M059J (cell line): ENCODE measurements around the gene IFITM10. TPM values are rescaled to one million over a fixed set of nuclear protein-coding genes. Genes with fewer than 3 reads are reported as not detected.

ENCODE experiments used
- DNase-seq: peaks from one replicate; pipeline ENCODE4 v3.0.0-alpha.2; 2012; ENCODE audit warnings: low read depth
- total RNA-seq: library from RNA; depleted of rRNA; stranded (reverse); fragments of >200 nt; shearing (Covaris generic); gene quantifications from 2 replicates; pipeline ENCODE4 v1.2.3, GENCODE V29; 2014

IFITM10 gene
- total RNA-seq, 1 experiment from 2014 or later, result 11.4 TPM

DNA sequence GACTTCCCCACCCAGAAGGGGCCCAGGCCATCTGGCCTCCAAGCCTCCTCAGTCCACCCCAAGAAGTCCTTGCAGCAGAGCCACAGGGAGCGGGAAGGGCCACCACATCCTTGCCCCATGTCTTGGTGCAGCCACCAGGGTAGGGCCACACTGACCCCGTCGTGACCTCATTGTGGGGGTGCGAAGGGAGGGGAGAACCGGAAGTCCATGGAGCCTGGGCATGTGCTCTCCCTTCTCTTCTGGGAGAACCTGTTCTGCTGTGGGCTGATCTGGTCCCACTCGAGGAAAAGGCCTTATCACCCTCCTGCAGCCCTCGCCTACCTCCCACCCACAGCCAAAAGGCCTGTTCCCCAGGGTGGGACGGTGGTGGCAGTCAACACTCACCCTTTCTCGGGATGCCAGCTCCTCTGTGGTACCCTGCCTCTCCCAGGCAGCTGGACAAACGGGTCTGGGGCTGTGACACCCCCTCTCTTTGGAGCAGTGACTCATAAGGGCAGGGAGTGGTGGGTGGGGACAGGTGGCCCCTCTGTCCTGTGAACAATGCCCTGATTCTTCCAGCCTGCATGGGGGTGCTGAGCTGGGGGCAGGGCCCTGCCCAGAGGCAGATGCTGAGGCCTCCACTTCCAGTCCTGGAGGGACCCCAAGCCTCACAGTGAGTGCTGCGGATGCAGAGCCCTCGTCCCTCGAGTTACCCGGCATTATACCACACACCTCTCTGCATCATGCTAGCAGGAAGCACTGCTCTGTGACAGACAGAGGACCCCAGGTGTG is 27.9 kb upstream of the IFITM10 start:
- no peak for DNase-seq

DNA sequence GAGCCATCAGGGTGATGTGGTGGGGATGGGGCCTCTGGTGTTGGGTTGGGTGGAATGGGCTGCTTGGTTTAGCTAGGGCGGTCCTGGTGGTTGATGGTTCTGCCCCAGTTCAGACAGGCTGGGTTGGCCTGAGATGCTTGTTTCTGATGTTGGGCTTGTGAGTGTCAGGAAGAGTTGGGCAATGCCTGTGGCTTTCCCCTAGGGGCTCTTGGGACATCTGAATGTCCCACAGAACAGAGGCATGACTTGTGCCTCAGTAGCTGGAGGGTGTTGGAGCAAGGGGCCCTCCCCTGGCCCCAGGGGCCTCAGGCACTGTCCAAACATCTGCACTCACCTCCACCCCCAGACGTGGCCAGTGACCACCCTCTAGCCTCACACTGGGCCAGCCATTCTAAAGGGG is 27.3 kb upstream of the IFITM10 start:
- DNase-seq, result no peak

- no peak for DNase-seq
Observed at GRCh38 chr11:1776944-1777715, 26.7 kb upstream of the IFITM10 start.

GRCh38 chr11:1776331-1776851 is 26.0 kb upstream of the IFITM10 start:
- no peak for DNase-seq

DNA sequence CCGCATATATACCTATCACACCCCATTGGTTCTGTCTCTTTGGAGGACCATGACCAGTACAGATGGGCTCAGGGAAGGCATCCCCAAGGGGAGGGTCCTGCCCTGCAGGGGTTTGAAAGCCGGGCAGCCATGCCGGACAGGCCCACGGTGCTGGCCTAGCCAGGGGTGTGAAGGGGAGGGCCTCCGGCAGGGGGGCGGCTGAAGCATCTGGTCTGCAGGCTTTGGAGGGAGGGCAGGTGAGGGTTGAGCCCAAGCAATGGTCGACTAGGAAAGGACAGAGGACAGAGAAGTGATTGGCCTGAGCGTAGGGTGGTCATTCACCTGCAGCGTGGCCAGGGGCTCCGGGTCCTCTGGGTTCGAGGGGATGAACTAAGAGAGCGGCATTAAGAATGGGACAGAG is 24.5 kb upstream of the IFITM10 start:
- no peak for DNase-seq

DNA sequence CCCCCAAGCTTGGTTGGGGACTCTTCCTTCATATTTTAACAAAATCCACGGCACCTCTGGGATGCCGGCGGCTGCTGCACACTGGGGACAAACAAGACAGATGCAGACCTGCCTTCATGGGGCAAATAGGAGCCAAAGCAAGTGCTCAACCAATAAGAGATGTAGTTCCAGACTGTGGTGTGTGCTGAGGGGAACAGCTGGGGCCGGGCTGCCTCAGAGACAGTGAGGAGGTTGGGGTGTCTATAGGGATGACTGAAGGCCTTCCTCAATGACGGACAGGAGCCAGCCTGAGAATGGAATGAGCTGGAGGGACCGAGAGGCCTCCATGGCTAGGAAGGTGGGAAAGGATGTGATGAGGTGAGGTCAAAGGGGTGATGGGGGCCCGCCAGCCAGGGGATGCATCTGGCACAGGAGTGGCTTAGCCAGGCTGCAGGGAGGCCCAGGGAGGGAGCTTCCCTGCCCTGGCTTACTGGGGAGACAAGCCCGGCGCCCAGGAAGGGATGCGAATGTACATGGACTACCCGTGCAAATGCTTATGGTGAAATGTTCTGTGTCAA is 23.7 kb upstream of the IFITM10 start:
- no peak for DNase-seq

DNA sequence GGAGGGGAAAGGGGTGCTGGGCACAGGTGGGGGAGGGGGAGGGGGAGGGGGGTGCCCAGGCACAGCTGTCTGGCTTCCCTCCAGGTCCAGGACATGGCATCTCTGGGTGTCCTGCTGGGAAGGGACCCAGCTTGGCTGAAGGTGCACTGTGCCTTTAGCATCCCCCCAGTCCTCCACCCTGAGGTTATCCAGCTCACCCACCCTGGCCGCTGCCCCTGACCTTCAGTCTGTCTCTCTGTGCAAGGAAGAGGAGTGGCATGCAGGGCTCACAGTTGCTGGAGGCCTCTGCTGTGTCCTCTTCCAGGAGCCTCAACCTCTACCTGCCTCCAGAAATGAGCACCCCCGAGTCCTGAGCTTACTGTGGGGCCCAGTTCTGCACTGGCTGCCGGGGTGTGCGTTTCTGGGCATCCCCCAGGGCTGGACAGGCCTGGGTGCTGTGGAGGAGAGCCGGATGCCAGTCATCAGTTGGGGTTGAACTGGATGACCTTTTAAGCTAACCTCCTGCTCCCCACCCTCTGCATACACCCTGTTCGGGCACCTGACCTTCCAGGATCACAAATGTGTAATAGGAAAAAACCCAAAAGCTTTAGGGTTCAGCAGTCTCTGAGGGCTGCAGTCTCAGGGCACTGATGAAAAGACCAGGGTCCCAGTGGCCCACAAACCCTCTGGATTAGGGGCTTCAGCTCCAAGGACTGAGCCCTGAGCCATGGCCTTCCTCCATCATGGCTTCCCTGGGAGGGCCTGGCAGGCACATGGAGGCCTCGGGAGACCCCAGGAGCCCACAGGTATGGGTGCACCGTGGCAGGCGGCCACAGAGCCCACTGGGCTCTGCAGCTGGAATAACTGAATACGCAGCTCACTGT is 23.0 kb upstream of the IFITM10 start:
- no peak for DNase-seq

GRCh38 chr11:1772270-1773130 is 22.1 kb upstream of the IFITM10 start:
- peak; percentile 97 for DNase-seq

GRCh38 chr11:1771700-1772099 is 21.3 kb upstream of the IFITM10 start:
- DNase-seq, result peak; percentile 53

DNA sequence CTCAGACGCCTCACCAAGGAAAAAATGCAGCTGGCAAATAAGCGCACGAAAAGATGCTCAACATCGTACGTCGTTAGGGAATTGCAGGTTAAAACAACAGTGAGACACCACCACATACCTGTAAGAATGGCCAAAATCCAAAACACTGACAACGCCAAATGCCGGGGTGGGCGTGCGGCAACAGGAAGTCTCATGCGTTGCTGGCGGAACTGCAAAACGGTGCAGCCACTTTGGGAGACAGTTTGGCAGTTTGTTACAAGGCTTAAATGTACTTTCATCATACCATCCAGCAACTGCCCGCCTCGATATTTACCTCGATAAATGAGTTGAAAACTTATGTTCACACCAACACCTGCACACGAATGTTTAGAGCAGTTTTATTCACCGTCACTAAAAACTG is 20.9 kb upstream of the IFITM10 start:
- no peak for DNase-seq

DNA sequence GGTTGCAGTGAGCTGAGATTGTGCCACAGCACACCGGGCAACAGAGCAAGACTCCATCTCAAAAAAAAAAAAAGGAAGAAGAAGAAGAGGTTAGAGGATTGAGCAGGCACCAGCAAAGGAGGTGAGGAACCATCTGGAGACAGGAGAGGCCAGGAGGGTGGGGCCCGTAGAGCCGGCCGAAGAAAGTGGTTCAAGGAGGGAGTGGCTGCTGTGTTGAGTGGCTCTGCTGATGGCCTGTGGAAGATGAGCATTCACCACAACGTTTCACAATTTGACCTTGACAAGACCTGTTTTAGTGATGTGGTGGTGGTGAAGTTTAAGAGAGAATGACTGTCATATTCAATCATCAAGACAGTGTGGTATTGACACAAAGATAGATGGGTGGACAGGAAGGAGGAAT is 20.1 kb upstream of the IFITM10 start:
- no peak for DNase-seq

DNA sequence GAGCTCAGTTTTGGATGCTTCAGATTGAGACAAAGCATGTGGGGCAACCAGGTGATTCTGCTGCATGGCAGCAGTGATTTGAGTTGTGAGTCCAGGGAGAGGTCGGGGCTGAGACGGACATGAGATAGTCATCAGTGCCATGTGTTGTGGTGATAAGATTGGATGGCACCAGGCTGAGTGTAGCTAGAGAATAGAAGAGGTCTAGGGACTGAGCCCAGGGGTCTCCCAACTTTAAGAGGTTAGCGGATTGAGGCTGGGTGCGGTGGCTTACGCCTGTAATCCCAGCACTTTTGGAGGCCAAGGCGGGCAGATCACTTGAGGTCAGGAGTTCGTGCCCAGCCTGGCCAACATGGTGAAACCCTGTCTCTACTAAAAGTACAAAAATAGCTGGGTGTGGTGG is 19.7 kb upstream of the IFITM10 start:
- no peak for DNase-seq

- DNase-seq, result peak; percentile 43
Observed at GRCh38 chr11:1769304-1769936, 19.0 kb upstream of the IFITM10 start.

- no peak for DNase-seq
Observed at GRCh38 chr11:1768141-1768469, 17.7 kb upstream of the IFITM10 start.

DNA sequence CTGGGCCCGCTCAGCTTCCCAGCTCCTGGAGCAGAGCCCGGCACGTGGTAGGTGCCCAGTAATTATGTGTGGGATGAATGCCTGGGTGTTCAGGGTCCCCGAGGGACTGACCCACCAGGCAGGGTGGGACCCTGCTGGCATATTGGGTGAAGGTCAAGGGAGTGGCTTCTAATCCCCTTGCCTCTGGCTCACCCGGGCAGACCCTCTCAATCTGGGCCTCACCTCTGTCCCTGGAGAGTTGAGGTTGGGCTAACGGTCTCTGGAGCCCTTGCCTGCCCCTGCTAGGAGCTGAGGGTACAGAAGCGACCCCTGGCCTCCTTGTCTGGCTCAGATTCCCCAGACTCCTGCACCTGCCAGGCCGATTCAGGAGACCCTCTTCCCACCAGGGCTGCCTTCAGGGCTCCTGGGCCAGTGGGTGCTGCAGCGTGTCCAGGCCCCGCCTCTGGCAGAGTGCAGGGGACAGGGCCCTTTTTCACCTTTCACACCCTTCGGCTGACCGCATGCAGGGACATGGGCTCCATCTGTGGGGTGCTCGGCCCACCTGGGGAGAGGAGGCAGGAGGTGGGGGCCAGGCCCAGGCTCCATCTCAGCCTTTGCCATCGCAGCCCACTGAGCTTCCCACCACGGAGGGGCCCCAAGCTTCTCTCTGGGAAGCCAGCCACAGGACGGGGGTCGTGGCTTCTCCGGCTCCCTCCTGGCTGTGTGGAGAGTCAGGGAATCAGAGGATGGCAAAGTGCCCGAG is 17.2 kb upstream of the IFITM10 start:
- no peak for DNase-seq

DNA sequence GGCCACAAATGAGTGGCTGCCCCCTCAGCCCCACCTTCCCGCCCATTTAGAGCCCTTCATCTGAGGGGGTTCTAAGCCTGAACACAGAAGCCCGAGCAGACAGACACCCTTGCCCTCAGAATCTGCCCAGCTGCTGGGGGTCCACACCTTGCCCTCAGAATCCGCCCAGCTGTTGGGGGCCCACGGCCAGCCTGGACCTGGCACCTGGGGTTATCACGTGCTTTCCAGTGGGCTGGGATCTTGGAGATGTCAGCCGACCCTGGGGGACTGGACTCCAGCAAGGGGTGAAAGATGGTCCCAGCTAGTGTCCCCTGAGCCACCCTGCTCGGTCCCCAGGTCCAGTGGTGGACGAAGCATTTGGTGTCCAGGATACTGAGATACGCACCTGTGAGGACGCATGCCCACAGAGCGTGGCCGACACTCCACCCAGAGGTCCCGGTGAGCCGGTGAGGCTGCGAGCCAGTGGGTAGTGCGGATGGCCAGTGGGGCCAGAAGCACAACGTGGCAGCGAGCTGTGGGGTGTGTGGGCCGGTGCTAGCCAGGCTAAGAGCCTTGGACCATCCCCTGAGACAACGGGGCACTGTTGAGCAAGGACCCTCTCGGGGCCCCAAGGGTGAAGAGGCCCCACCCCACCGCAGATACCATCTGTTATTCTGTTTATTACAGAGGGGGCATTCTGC is 16.5 kb upstream of the IFITM10 start:
- DNase-seq, result no peak

DNA sequence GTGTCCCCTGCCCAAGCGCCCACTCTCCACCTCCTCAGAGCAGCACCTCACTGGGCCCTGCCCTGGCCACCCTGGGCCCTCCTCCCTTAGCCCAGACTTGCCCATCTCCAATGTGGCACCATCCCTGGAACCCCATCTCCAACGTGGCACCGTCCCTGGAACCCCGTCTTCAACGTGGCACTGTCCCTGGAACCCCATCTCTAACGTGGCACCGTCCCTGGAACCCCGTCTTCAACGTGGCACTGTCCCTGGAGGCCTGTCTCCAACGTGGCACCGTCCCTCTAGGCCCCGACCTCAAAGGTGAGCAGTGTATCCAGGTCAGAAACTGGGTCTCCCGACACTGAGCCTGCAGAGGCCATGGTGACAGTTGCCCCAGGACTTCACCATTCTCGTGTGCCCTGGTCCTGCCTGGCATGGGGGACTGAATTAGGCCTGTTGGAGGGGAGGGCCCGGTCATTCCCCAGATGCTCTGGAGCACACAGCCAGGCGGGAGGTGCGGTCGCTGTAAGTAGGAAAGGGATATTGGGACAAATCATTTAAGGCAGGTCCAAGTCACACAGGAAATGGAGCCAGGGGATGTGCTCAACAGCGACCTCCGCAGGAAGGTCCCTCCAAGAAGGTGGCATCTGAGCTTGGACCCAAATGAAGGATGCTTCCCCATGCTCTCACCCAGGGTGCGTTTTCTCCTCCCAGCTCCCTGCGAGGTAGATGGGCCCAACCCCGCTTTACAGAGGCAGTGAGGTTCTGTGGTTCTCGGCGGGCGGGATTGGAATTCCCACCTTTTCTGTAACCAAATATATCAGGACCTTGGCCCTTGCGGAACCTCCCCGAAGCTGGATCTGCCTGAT is 15.7 kb upstream of the IFITM10 start:
- no peak for DNase-seq
